GM12865 (cell line): ENCODE results near the gene CAMKMT.
A peak's percentile ranks its signal among the peaks of the same experiment; 100 is the strongest.

Source experiments
- DNase-seq: peaks from one replicate; pipeline ENCODE4 v3.0.0; 2010; ENCODE audit warnings: low read depth
- H3K4me3 ChIP-seq: 2 replicates; pipeline ENCODE4 v1.5.1; 2011; ENCODE audit warnings: mild to moderate bottlenecking, low read depth, low read length, control low read depth
- CTCF ChIP-seq: IDR thresholded peaks from 2 replicates; pipeline ENCODE4 v1.5.1; 2011; ENCODE audit warnings: low read length, control low read depth, low read depth, inconsistent platforms; ENCODE audit not compliant: insufficient read depth; ENCODE audit errors: missing control alignments

Gene CAMKMT

DNA sequence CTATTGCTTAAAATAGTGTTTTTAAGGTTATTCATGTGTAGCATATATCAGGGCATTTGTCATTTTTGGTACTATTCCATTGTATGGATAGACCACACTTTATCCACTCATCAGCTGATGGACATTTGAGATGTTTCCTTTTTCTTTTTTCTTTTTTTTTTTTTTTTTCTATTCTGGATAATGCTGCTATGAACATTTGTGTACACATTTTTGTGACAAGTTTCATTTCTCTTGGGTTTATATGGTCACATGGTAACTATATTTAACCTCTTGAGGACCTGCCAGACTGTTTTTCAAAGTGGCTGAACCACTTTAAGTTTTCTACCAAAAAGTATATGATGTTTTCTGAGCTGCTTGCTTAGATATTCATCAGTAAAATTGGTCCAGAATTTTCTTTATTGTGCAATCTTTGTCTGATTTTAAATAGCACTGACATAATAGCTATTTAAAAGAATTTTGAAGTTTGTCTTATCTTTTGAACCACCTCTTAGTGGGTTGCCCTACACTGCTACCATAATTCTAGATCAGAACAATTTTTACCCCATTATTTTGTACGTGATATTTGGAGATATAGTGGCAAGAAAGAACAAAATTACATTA, 360.4 kb downstream of the CAMKMT start:
- H3K4me3 ChIP-seq = no peak overlapping the region
- DNase-seq = peak; percentile 40
- TF ChIP-seq CTCF = no peak

GRCh38 chr2:44723921-44724320, 362.2 kb downstream of the CAMKMT start:
- no peak for TF ChIP-seq CTCF
- no peak for DNase-seq
- H3K4me3 ChIP-seq = no peak overlapping the region

DNA sequence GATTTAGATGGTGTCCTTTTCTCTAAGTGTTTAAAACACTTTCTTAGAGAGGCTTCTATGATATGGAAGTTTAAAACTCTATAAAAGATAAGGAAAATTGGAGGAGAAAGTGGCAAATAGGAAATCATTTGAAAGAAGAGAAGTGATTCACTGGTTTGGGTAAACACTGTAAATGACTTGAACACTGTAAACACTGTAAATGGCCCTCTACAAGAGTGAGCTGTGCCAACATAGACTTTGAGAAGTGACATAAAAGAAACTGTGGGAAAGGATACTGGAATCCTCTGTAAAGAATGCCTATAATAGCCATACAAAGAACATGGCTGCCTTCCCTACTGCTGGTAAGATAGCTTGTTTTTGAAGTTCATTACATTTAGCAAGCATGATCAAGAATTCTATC, 368.8 kb downstream of the CAMKMT start:
- no peak for TF ChIP-seq CTCF
- no peak for DNase-seq
- no peak overlapping the region for H3K4me3 ChIP-seq

DNA sequence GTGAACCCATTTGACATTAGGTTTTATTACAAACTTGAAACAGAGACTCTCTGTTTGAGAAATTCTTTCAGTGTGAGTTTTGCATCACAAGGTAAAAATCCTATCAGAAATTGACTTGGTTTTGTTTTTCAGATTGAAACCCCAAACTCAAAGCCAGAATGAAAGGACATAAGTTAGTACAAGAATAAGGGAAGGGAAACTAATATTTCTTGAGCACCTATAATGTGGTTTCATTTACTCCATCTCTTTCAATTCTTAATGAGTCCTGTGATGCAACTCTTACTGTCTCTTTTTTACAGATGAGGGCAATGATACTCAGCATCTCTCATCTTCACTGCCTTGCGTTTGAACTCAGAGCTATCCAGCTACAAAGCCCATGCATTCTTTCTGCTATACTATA, 369.8 kb downstream of the CAMKMT start:
- no peak for TF ChIP-seq CTCF
- DNase-seq = peak; percentile 78
- H3K4me3 ChIP-seq = no peak overlapping the region

DNA sequence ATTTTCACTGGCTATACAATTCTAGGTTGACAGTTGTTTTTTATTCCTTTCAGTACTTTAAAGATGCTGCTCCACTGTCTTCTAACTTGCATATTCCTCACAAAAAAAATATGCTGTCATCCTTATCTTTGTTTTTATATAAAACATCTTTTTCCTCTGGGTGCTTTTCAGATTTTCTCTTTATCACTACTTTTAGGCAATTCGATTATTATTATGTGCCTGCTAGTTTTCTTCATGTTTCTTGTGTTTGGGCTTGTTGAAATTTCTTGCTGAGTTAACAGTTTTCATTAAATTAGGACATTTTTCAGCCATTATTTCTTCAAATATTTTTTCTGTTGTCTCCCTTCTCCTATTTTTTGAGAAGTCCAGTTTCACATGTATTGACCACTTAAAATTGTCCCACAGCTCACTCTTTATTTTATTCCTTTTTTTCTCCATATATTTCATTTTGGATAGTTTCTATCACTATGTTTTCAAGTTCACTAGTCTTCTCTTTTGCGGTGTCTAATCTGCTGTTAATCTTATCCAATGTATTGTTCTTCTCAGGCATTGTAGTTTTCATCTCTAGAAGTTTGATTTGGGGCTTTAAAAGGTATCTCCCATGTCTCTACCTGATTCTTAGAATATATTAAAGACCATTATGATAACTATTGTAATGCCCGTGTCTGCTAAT, 374.7 kb downstream of the CAMKMT start:
- TF ChIP-seq CTCF = no peak
- no peak overlapping the region for H3K4me3 ChIP-seq
- no peak for DNase-seq

GRCh38 chr2:44740678-44741077, 378.9 kb downstream of the CAMKMT start:
- no peak overlapping the region for H3K4me3 ChIP-seq
- no peak for TF ChIP-seq CTCF
- no peak for DNase-seq

- no peak for TF ChIP-seq CTCF
- no peak overlapping the region for H3K4me3 ChIP-seq
- no peak for DNase-seq
Measured at GRCh38 chr2:44741507-44741906, 379.8 kb downstream of the CAMKMT start.
